ENCODE measurements around the gene ZNF467. TPM values are rescaled to one million over a fixed set of nuclear protein-coding genes. Genes with fewer than 3 reads are reported as not detected.

The ZNF467 gene
- total and polyA plus RNA-seq, 2 donors (not counting 3 experiments of a cell fraction or from before 2014, with no cell fraction given) = 4.2 to 8.9 TPM

GRCh38 chr7:149769915-149770314 lies 3.5 kb downstream of the ZNF467 start:
- H4K20me1 ChIP-seq (replicated peaks; ENCODE audit: control insufficient read depth, extremely low read depth, insufficient read depth, low read length) = no peaks in the 10 kb centered on the region
- ChIA-PET CTCF (interaction anchor here (1.0 to 1.3 kb wide), 2 partner anchors 28 to 37 kb away, joined by 3 to 5 read pairs; no protein-coding TSS in a partner anchor), POLR2A (interaction anchor here (0.7 kb wide), 1 partner anchor 17 kb away, joined by 8 read pairs; no protein-coding TSS in a partner anchor)
- H3K27me3 ChIP-seq (ENCODE audit: control insufficient read depth in 2 of 2, insufficient read depth in 2 of 2, low read length in 2 of 2) = no peaks in the 10 kb centered on the region
- no peak overlapping the region for H2AFZ ChIP-seq (ENCODE audit: low read depth, low read length)
- no peak overlapping the region for H3K4me3 ChIP-seq (replicated peaks in 1 of 3; ENCODE audit: insufficient read depth in 1 of 3, low read depth in 1 of 3, low read length in 3 of 3)
- H3K9me1 ChIP-seq (replicated peaks; ENCODE audit: control insufficient read depth, extremely low read depth, insufficient read depth, low read length) = no peaks in the 10 kb centered on the region
- H3K4me1 ChIP-seq (ENCODE audit: control insufficient read depth, extremely low read depth, insufficient read depth, low read length) = peaks cover 2% of the 10 kb centered on the region
- FAIRE-seq (no peak), DNase-seq (ENCODE audit: low read depth, low spot score) (no peak)
- BruUV-seq (replicated peaks) = no TSS peak
- no peaks in the 10 kb centered on the region for H3K79me2 ChIP-seq (ENCODE audit: control insufficient read depth, insufficient read depth, low read length)
- H3K36me3 ChIP-seq (ENCODE audit: control insufficient read depth in 2 of 2, extremely low read depth in 1 of 2, insufficient read depth in 2 of 2, low read length in 2 of 2) = peaks cover 0 to 11% of the 10 kb centered on the region in 2 experiments
- intact Hi-C loops (cut with micrococcal nuclease) = loop anchor here (2.0 kb wide), 1 partner anchor 27 kb away; no protein-coding TSS in a partner anchor
- dilution Hi-C loops (cut with MboI; ENCODE audit: extremely low pct_ligation_motif_present, low sequenced_read_pairs) = no loop called here
- TF ChIP-seq POLR2AphosphoS5 (IDR thresholded peaks at IDR 0.05; ENCODE audit: insufficient read depth, low read depth, low read length) (no peak), GATA2 (IDR thresholded peaks at IDR 0.05; ENCODE audit: insufficient read depth, insufficient read length, low read depth, low read length) (no peak), EZH2 (IDR thresholded peaks at IDR 0.05; ENCODE audit: borderline replicate concordance, low read depth, low read length, severe bottlenecking) (no peak), MAX (IDR thresholded peaks at IDR 0.05; ENCODE audit: insufficient read depth, insufficient read length) (no peak), MYC (IDR thresholded peaks at IDR 0.05; ENCODE audit: low read depth, low read length) (no peak), JUN (IDR thresholded peaks at IDR 0.05; ENCODE audit: borderline replicate concordance, insufficient read depth, insufficient read length, low read depth) (no peak), POLR2A (IDR thresholded peaks at IDR 0.05; ENCODE audit: low read depth, low read length) (no peak), CTCF (IDR thresholded peaks at IDR 0.05; ENCODE audit: extremely low read depth in 1 of 2, insufficient read depth in 1 of 2, low read depth in 1 of 2, low read length in 2 of 2) (no peak), FOS (IDR thresholded peaks at IDR 0.05; ENCODE audit: borderline replicate concordance, insufficient read depth, low read length) (no peak)
- no peak overlapping the region for H3K27ac ChIP-seq (ENCODE audit: insufficient read depth, low read depth, low read length)
- no peaks in the 10 kb centered on the region for H3K9me3 ChIP-seq (replicated peaks; ENCODE audit: control insufficient read depth, insufficient read depth, low read length)
- no peak overlapping the region for H3K9ac ChIP-seq (replicated peaks; ENCODE audit: extremely low read depth, insufficient read depth, low read length)
- H3K4me2 ChIP-seq (ENCODE audit: insufficient read depth, low read length) = no peak overlapping the region

All from endothelial cell of umbilical vein (primary cell).